Measurements from ENCODE around the gene SEZ6.

The SEZ6 gene

DNA sequence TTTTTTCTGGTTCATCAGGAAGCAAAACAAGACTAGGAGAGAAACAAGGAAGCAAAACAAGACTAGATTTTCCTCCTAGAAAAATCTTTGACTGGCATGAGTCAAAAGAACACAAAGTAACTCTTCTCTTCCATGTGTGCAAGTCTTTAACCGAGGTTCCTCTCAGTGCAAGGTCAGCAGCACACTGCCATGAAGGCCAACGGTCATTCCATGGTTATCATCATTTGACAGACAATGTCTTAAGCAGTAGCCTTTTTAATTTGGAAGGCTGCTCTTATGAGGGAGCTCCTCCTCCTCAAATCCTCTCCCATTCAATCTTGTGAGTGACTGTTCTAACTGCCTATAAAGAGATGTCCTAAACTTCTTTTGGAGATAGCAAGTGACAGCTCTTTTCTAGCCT, 87.5 kb downstream of the SEZ6 start:
- no peak for DNase-seq (ENCODE audit: low read depth, low spot score)
- no peak overlapping the region for H3K4me3 ChIP-seq (ENCODE audit: low read length)

DNA sequence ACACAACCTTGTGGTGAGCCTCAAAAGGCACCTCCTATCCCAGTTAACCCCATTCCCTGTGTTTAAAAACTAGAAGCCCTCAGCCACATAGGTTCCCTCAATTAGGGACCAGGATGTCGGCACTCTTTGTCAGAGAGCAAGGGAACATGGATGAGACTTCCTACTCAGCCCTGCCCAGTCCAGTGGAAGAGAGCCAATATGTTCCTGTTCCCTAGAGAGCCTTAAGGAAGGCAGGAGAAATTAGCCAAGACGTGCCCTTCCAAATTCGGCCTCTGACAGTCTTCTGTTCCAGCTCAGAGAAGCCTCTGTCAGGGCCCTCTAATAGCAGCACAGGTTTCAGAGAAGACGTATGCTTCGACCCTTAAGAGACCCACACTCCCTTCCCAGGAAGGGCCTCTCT, 88.4 kb downstream of the SEZ6 start:
- no peak for DNase-seq (ENCODE audit: low read depth, low spot score)

DNA sequence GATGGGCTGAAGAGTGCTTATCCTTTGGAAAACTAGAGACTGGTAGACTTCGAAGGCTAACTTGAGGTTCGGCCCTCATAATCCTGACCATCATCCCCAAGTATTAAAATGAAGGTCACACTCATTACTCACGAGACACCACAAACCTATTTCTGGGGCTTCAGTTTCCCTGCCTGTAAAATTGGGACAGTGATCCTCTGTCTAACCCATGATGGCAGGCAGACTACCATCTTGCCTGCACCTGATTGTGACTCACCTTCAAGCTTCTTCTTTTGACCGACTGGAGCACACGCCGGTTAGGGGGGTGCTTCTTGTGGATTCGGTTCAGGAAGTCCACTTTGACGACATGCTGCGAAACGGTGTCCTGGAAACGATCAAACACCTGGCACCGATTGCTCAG, 88.8 kb downstream of the SEZ6 start:
- no peak for DNase-seq (ENCODE audit: low read depth, low spot score)
- no peak overlapping the region for H3K4me3 ChIP-seq (ENCODE audit: low read length)

More for the DNA sequence above, 88.4 kb downstream of the SEZ6 start:
- H3K4me3 ChIP-seq (ENCODE audit: low read length): no peak overlapping the region

DNA sequence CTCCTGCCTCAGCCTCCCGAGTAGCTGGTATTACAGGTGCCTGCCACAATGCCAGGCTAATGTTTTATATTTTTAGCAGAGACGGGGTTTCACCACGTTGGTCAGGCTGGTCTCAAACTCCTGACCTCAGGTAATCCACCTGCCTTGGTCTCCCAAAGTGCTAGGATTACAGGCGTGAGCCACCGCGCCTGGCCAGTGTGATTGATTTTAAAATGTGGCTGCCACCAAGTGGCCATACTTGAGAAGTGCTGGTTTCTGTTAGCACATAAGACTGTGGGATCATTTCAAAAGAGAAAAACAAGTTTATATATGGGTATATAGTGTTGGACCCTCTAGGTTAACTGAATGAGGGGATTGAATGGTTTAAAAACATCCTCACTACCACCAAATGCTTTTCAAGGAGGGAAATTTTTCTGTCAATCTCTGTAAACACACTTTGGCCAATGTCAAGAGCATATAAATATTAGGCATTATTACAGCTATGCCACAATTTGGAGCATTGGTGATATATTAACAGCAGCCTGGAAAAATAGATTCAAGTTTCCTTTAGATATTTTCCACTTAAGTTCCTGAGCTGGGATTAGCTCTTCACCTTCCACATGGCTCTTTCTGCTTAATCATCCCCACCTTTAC, 89.4 kb downstream of the SEZ6 start:
- no peak overlapping the region for H3K4me3 ChIP-seq (ENCODE audit: low read length)
- no peak for DNase-seq (ENCODE audit: low read depth, low spot score)

DNA sequence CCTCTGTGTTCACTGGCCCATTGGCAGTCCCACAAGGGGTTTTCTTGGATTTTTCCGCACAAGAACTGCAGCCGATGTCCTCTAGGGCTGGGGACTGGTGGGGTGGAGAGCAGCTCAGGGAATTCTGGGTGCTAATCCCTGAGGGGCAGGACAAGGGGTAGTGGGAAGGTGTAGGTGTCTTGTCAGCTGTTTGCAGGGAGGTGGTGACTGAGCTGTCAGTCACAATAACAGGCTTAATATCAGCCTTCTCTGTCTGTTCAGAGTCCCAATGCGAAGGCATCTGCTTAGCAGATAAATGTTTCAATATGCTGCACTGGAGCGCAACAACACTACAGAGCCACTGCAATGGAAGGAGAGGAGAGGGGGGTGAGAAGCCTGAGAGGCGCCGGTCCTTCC, 92.9 kb downstream of the SEZ6 start:
- no peak overlapping the region for H3K4me3 ChIP-seq (ENCODE audit: low read length)
- DNase-seq (ENCODE audit: low read depth, low spot score): no peak

DNA sequence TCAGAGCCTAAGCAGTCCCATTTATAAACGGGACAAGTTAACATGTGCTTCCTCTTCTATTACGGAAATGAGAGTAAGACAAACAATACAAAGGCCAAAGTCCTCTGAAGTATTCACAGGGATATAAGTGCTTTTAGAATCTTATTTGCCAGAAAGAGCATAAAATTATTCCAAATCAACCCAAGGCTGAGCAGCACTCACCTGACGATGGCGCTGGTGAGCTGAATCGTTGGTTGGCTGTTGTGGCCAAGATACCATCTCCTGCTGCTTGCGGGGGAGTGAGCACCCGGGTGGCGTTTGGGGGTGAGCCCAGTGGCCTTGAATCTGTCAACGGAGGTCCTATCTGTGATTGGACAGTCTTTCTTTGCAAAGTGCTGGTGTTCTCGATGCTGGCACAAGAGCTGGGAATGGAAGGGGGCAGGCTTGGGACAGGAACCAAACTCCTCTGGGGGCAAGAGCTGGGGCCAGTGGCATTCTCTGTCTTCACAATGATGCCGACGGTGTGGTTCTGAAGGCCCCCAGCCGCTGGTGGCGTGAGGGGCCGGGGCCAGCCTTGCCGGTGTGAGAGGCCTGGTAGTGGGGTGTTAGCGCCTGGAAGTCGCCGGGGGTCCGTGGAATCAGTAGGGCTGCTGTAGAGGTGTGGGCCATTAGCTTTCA, 93.4 kb downstream of the SEZ6 start:
- H3K4me3 ChIP-seq (ENCODE audit: low read length): no peak overlapping the region
- no peak for DNase-seq (ENCODE audit: low read depth, low spot score)

DNA sequence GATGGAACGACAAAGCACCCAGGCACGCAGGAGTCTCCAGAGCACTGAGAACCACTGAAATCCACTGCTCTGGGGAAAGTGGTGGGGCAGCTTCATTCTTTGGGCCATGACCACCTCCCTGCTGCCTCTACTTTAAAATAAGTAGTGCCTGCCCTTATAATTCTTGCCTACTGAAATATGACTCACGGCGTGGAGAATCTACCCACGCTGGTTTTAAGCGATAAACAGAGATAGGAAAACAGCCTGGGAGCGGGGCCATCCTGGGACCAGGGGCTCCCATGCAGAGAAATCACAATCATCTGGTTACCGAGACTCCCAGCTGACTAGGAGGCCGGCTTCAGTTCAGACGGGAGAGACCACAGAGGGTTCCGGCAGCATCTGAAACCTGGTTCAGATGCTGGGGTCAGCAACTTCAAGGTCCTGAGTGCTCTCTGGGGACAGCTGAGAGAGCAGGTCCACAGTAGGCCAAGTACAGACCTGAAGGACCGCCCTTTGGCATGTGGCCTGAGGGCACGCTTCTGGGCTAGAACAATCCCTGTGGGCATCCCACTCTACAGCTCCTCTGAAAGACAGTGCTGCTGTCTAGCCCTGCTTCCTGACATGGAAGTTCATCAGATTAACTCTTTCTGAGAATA, 94.3 kb downstream of the SEZ6 start:
- no peak overlapping the region for H3K4me3 ChIP-seq (ENCODE audit: low read length)
- no peak for DNase-seq (ENCODE audit: low read depth, low spot score)

DNA sequence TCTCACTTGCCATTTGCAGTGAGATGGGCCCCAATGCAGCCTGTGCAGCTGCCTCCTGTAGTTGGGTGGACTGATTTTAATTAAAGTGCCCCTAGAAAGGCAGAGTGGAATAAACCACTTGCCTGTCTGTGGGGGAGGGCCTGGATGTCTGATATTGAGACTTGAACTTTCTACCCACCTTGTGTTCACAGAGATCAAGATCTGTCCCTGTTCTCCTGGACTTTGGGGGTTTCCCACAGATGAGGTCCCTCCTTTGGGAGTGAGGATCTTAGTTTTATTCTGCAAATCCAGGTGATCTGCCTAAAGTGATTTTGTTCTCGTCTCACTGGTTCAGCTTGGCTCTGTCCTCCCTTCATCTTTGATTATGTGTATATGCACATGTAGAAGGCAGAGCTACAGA, 95.3 kb downstream of the SEZ6 start:
- no peak overlapping the region for H3K4me3 ChIP-seq (ENCODE audit: low read length)
- DNase-seq (ENCODE audit: low read depth, low spot score): no peak

DNA sequence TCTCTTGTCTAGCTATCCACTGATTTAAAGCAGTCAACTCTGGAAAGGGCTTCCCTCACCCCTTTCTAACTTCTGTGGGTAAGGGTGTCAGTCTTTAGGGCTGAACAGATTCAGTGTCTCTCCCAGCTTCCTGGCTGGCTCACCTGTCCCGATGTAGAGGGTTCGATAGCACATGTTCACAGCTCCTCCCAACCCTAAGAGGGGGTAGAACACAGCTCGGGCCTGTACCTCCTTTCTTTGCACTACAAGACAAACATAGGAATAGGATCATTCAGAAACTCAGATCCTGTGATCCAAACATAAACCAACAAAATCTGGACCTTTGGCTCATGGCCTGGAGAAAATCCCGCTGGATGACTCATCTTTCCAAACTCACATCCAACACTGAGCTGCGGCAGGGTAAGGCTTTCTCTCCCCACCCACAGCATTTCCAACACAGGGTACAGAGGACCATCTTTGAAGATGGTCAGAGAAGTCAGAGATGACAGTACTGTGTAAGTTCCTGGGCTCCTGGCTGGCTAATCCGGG, 97.1 kb downstream of the SEZ6 start:
- DNase-seq (ENCODE audit: low read depth, low spot score): no peak
- H3K4me3 ChIP-seq (ENCODE audit: low read length): no peak overlapping the region

DNA sequence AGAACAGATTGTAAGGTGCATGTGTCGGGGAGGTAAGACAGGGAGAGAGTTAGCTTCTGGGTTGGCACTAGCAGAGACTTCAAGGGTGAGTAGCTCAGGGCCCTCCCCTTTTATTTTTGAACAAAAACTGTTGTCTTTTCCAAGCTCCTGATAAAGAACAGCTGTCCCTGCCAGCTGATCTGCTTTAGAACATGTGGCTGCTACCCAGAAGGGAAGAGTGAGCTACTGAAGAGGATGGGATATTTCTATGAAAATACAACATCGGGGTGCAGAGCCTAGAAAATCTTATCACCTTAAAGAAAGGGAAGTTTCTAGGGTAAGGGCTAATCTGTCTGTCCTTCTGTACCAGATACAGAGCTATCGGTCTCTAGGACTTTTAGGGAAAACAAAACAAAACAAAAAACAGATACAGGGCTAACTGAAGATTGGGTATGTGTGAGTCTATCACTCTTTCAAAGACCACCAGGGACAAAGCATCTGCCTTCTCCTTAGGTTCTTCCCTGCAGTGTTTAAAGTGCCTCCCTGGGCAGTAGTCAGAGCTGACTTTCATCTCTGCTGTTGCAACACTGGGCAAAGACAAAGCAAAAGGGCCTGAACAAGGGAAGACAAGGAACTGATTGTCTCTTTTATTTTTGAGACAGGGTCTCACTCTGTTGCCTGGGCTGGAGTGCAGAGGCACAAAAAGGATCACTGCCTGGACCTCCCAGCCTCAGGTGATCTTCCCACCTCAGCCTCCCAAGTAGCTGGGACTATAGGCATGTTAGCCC, 97.9 kb downstream of the SEZ6 start:
- H3K4me3 ChIP-seq (ENCODE audit: low read length): no peak overlapping the region
- no peak for DNase-seq (ENCODE audit: low read depth, low spot score)

DNA sequence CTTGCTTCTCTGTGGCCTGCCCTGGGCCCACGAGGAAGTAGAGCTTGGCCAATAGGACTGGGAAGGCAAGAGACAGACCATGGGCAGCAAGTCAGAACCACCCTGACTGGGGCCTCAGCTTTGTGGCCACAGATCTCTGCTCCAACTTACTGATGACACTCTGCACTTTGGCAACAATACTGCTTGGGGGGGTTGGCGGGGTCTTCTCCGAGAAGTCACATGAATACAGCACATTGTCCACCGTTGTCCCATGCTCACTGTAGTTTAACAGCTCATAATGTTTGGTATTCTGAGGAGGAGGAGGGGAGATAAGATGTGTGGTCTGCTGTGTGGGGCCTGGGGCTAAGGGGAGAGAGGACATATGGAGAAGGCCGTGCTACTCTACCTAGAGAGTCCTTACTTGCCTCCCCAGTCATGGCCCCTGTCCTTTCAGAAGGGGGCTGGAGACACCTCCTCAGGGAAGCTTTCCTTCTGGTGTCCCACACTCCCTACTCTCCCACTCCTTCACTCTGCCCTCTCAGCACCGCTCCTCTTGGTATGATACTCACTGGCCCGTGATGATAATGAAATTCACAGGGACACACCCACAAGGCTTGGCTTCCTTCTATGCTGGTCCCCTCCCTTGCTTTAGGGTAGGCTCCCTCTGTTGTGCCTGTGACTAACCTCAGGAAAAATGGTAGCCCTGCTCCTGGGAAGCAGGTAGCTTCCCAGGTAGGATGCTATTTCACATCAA, 99.0 kb downstream of the SEZ6 start:
- H3K4me3 ChIP-seq (ENCODE audit: low read length): no peak overlapping the region
- DNase-seq (ENCODE audit: low read depth, low spot score): no peak

DNA sequence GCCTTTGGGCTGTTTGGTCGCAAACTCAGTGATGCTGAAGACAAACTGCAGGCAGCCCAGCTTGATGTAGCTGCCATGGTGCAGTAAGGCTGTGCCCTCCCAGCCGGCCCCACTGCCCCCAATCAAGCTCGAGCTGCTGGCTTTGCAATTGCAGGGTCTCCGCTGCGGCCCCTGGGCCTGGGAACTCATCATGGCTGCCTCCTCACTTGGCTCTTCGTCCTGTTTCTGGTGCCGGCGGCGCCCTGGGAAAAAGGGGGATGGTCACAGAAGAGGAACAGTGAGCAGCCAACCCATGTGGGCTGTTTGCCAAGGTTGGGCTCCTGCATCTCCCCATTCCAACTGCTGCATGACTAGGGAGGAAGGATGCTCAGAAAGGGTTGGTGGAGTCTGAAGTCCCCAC, 99.6 kb downstream of the SEZ6 start:
- no peak for DNase-seq (ENCODE audit: low read depth, low spot score)
- H3K4me3 ChIP-seq (ENCODE audit: low read length): no peak overlapping the region
